Trophoblast cell (in vitro differentiated cells and primary cell): ENCODE results near the gene SGSM2.
"Not testable (repeated sequence)": the region's sequence is repeated elsewhere in the genome, so short reads cannot be mapped to it uniquely, and the experiment has no call there.

Experiments used
- DNase-seq, 2 donors: peaks; one replicate each; pipeline ENCODE4 v3.0.0-alpha.2; 2016
- H2AFZ ChIP-seq: 2 replicates; pipeline ENCODE4 v1.6.1; 2013; ENCODE audit warnings: low read length, moderate library complexity, mild to moderate bottlenecking; ENCODE audit not compliant: insufficient read depth, poor library complexity
- H2AK5ac ChIP-seq: 2 replicates; pipeline ENCODE4 v1.6.1; 2013; ENCODE audit warnings: mild to moderate bottlenecking, low read length
- H2BK120ac ChIP-seq: 2 replicates; pipeline ENCODE4 v1.6.1; 2013; ENCODE audit warnings: low read length, mild to moderate bottlenecking, moderate library complexity; ENCODE audit not compliant: insufficient read depth, poor library complexity
- H2BK12ac ChIP-seq: 2 replicates; pipeline ENCODE4 v1.6.1; 2013; ENCODE audit warnings: mild to moderate bottlenecking, low read length, moderate library complexity
- H2BK5ac ChIP-seq: 2 replicates; pipeline ENCODE4 v1.6.1; 2013; ENCODE audit warnings: low read length, low read depth, moderate library complexity, mild to moderate bottlenecking; ENCODE audit not compliant: poor library complexity
- H3K14ac ChIP-seq: 2 replicates; pipeline ENCODE4 v1.6.1; 2013; ENCODE audit warnings: mild to moderate bottlenecking, low read length
- H3K18ac ChIP-seq: 2 replicates; pipeline ENCODE4 v1.6.1; 2013; ENCODE audit warnings: mild to moderate bottlenecking, low read length
- H3K23ac ChIP-seq: 2 replicates; pipeline ENCODE4 v1.6.1; 2013; ENCODE audit warnings: low read length
- H3K27ac ChIP-seq: 2 replicates; pipeline ENCODE4 v1.5.1; 2013; ENCODE audit warnings: low read depth, mild to moderate bottlenecking, inconsistent platforms, low read length, moderate library complexity
- H3K27me3 ChIP-seq: 2 replicates; pipeline ENCODE4 v1.6.1; 2013; ENCODE audit warnings: inconsistent platforms, mild to moderate bottlenecking, low read length, moderate library complexity; ENCODE audit not compliant: insufficient read depth
- H3K36me3 ChIP-seq, 2 experiments: 1 replicate in 1 of 2; 2 replicates in 1 of 2; pipeline ENCODE4 v1.6.1; 2013; ENCODE audit warnings: low read length in 2 of 2, mild to moderate bottlenecking in 2 of 2, moderate library complexity in 1 of 2; ENCODE audit not compliant: insufficient read depth in 2 of 2, control insufficient read depth in 1 of 2
- H3K4ac ChIP-seq: 2 replicates; pipeline ENCODE4 v1.6.1; 2013; ENCODE audit warnings: low read depth, mild to moderate bottlenecking, low read length, moderate library complexity
- H3K4me1 ChIP-seq, 2 experiments: 1 replicate in 1 of 2; 2 replicates in 1 of 2; pipeline ENCODE4 v1.6.1; 2013; ENCODE audit warnings: low read length in 2 of 2, mild to moderate bottlenecking in 2 of 2, moderate library complexity in 1 of 2; ENCODE audit not compliant: insufficient read depth in 2 of 2, control insufficient read depth in 1 of 2
- H3K4me2 ChIP-seq: 2 replicates; pipeline ENCODE4 v1.6.1; 2013; ENCODE audit warnings: inconsistent platforms, mild to moderate bottlenecking, low read length, moderate library complexity
- H3K4me3 ChIP-seq: 2 replicates; pipeline ENCODE4 v1.5.1; 2013; ENCODE audit warnings: mild to moderate bottlenecking, low read depth, low read length, inconsistent platforms
- H3K79me1 ChIP-seq: one replicate; pipeline ENCODE4 v1.6.1; 2013; ENCODE audit warnings: low read length
- H3K79me2 ChIP-seq: 2 replicates; pipeline ENCODE4 v1.6.1; 2013; ENCODE audit warnings: low read length, mild to moderate bottlenecking; ENCODE audit not compliant: control insufficient read depth, insufficient read depth, poor library complexity
- H3K9ac ChIP-seq: 2 replicates; pipeline ENCODE4 v1.6.1; 2013; ENCODE audit warnings: mild to moderate bottlenecking, low read length
- H3K9me3 ChIP-seq: 2 replicates; pipeline ENCODE4 v1.6.1; 2013; ENCODE audit warnings: low read depth, mild to moderate bottlenecking, control low read depth, inconsistent platforms, low read length; ENCODE audit not compliant: insufficient read depth
- H4K12ac ChIP-seq: 2 replicates; pipeline ENCODE4 v1.6.1; 2013; ENCODE audit warnings: low read depth, mild to moderate bottlenecking, low read length, moderate library complexity
- H4K8ac ChIP-seq: 2 replicates; pipeline ENCODE4 v1.6.1; 2013; ENCODE audit warnings: low read depth, mild to moderate bottlenecking, low read length, moderate library complexity
- H4K91ac ChIP-seq: one replicate; pipeline ENCODE4 v1.6.1; 2013; ENCODE audit warnings: low read depth, mild to moderate bottlenecking, low read length, moderate library complexity
- WGBS: extraction: QIAGEN DNeasy Blood & Tissue Kit; methylation state at CpG from one replicate; pipeline ENCODE4 v1.1.7; 2013; ENCODE audit warnings: missing lambda C conversion rate; ENCODE audit not compliant: insufficient read length, insufficient coverage; ENCODE audit errors: extremely low coverage; 5-methylcytosine and 5-hydroxymethylcytosine counted together

SGSM2 gene

GRCh38 chr17:2316916-2317205, 20.4 kb upstream of the SGSM2 start:
- H3K4ac ChIP-seq, H3K36me3 ChIP-seq, H4K91ac ChIP-seq, H3K9me3 ChIP-seq, H3K27ac ChIP-seq, H2BK5ac ChIP-seq, H3K79me1 ChIP-seq, H2BK12ac ChIP-seq, H3K23ac ChIP-seq, H2AFZ ChIP-seq, H3K18ac ChIP-seq, H3K27me3 ChIP-seq, H3K79me2 ChIP-seq, H3K14ac ChIP-seq, H4K8ac ChIP-seq, H4K12ac ChIP-seq, H3K9ac ChIP-seq, H3K4me1 ChIP-seq, H3K4me2 ChIP-seq, H2BK120ac ChIP-seq, H2AK5ac ChIP-seq, H3K4me3 ChIP-seq: not testable (repeated sequence)
- WGBS = no CpG with 5 or more reads among the region's 7 CpGs
- DNase-seq = peak in 1 of 2 donors; percentile 29

- no peak overlapping the region for H2BK5ac ChIP-seq
- H2AFZ ChIP-seq = no peak overlapping the region
- H3K4ac ChIP-seq = no peak overlapping the region
- no peak overlapping the region for H2AK5ac ChIP-seq
- no peaks in the 10 kb centered on the region for H3K9me3 ChIP-seq
- H3K4me3 ChIP-seq = no peak overlapping the region
- H3K79me2 ChIP-seq = no peaks in the 10 kb centered on the region
- peaks cover 5 to 11% of the 10 kb centered on the region in 2 experiments for H3K36me3 ChIP-seq
- no peak overlapping the region for H4K8ac ChIP-seq
- H3K4me1 ChIP-seq = no peaks in the 10 kb centered on the region
- DNase-seq = no peak
- H3K27me3 ChIP-seq = no peaks in the 10 kb centered on the region
- no peak overlapping the region for H3K27ac ChIP-seq
- no CpG with 5 or more reads among the region's 3 CpGs for WGBS
- no peak overlapping the region for H3K14ac ChIP-seq
- no peak overlapping the region for H3K4me2 ChIP-seq
- no peak overlapping the region for H4K91ac ChIP-seq
- H3K18ac ChIP-seq = no peak overlapping the region
- H3K9ac ChIP-seq = no peak overlapping the region
- no peaks in the 10 kb centered on the region for H3K79me1 ChIP-seq
- H2BK120ac ChIP-seq = no peak overlapping the region
- no peak overlapping the region for H2BK12ac ChIP-seq
- no peak overlapping the region for H3K23ac ChIP-seq
- no peak overlapping the region for H4K12ac ChIP-seq
Observed at GRCh38 chr17:2317796-2318195, 19.5 kb upstream of the SGSM2 start.

DNA sequence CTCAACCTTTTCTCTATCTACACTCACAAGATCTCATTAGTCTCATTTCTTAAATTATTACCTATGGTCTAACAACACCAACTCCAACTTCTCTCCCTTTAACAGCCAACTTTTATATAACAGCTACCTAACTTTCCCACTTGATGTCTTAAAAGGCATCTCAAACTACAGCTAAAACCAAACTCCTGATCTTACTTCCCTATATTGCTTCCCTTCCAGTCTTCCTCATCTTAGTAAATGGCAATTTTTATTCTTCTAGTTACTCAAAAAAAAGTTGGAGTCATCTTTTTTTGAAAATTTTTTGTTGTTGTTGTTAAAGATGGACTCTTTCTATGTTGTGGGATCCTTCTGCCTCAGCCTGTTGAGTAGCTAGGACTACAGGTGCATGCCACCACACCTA, 18.2 kb upstream of the SGSM2 start:
- Histone ChIP-seq H3K9me3 (no peaks in the 10 kb centered on the region), H2BK5ac (no peak overlapping the region), H2AK5ac (no peak overlapping the region), H3K79me1 (no peaks in the 10 kb centered on the region), H3K79me2 (no peaks in the 10 kb centered on the region), H3K27ac (no peak overlapping the region), H2BK12ac (no peak overlapping the region), H3K36me3 (peaks cover 6 to 22% of the 10 kb centered on the region in 2 experiments), H4K8ac (no peak overlapping the region), H3K18ac (no peak overlapping the region), H3K14ac (no peak overlapping the region), H2BK120ac (no peak overlapping the region), H3K4me1 (no peaks in the 10 kb centered on the region), H4K91ac (no peak overlapping the region), H3K9ac (no peak overlapping the region), H3K27me3 (no peaks in the 10 kb centered on the region), H3K4me3 (no peak overlapping the region), H3K4ac (no peak overlapping the region), H3K23ac (no peak overlapping the region), H4K12ac (no peak overlapping the region), H3K4me2 (no peak overlapping the region), H2AFZ (no peak overlapping the region)
- DNase-seq = no peak

GRCh38 chr17:2321399-2321798, 15.9 kb upstream of the SGSM2 start:
- no peak overlapping the region for H4K8ac ChIP-seq
- no CpG with 5 or more reads among the region's 1 CpG for WGBS
- H3K9me3 ChIP-seq = no peaks in the 10 kb centered on the region
- H2BK12ac ChIP-seq = no peak overlapping the region
- no peaks in the 10 kb centered on the region for H3K79me2 ChIP-seq
- H3K4me2 ChIP-seq = no peak overlapping the region
- no peak overlapping the region for H4K12ac ChIP-seq
- H3K4me1 ChIP-seq = no peaks in the 10 kb centered on the region
- H2AK5ac ChIP-seq = no peak overlapping the region
- H3K79me1 ChIP-seq = no peaks in the 10 kb centered on the region
- H2BK120ac ChIP-seq = no peak overlapping the region
- no peak overlapping the region for H2BK5ac ChIP-seq
- no peak overlapping the region for H3K4ac ChIP-seq
- no peak overlapping the region for H3K14ac ChIP-seq
- H4K91ac ChIP-seq = no peak overlapping the region
- DNase-seq = no peak
- no peaks in the 10 kb centered on the region for H3K27me3 ChIP-seq
- H3K36me3 ChIP-seq = peaks cover 8 to 36% of the 10 kb centered on the region in 2 experiments
- no peak overlapping the region for H3K23ac ChIP-seq
- no peak overlapping the region for H3K4me3 ChIP-seq
- H3K27ac ChIP-seq = no peak overlapping the region
- H3K9ac ChIP-seq = no peak overlapping the region
- no peak overlapping the region for H3K18ac ChIP-seq
- H2AFZ ChIP-seq = no peak overlapping the region
